ENCODE results near the gene TCHH.
"Not testable (repeated sequence)": the region's sequence is repeated elsewhere in the genome, so short reads cannot be mapped to it uniquely, and the experiment has no call there.

Gene TCHH

DNA sequence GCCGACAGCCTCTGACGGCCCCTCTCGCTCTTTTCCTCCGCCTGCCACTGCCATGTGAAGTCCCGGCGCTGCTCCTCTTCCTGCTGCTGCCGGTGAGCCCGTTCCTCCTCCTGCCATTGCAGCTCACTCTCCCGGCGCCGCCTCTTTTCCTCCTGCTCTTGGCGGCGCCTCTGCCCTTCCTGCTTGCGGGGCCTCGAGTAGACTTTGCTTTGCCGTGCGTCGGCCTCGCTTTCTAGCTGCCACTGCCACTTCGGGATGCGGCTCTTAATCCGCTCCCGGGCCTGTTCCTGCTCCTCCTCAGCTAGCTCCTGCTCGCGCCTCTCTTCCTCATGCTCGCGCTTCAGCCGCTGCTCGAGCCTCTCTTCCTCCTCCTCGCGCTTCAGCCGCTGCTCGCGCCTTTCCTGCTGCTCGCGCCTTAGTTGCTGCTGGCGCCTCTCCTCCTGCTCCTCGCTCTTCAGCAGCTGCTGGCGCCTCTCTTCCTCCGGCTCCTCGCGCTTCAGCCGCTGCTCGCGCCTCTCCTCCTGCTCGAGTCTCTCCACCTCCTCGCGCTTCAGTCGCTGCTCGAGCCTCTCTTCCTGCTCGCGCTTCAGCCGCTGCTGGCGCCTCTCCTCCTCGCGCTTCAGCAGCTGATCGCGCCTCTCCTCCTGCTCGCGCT, 4.3 kb downstream of the TCHH start:
- no peak for FAIRE-seq

DNA sequence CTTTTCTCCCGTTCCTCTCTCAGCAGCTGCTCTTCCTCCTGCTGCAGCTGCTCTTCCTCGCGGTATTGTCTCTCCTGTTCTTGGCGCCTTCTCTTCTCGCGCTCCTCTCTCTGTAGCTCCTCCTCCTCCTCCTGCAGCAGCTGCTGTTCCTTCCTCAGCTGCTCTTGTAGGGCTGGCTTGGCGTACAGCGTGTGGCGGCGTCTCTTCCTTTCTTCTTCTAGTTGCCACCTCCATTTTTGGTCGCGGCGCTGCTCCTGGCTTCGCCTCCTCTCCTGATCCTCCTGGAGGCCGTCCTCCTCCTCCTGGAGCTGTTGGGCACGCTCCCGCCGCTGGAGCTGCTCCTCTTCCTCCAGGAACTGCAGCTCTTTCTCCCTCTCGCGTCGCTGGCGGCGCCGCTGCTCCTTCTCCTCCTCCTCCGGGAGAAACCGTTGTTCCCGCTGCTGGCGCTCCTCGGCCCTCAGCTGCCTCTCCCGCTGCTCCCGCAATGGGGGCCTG, 4.8 kb downstream of the TCHH start:
- no peak for FAIRE-seq

DNA sequence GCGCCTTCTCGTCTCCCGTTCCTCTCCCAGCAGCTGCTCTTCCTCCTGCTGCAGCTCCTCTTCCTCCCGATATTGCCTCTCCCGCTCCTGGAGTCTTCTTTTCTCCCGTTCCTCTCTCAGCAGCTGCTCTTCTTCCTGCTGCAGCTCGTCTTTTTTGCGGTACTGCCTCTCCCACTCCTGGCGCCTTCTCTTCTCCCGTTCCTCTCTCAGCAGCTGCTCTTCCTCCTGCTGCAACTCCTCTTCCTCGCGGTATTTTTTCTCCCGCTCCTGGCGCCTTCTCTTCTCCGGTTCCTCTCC, 5.3 kb downstream of the TCHH start:
- no peak for FAIRE-seq

DNA sequence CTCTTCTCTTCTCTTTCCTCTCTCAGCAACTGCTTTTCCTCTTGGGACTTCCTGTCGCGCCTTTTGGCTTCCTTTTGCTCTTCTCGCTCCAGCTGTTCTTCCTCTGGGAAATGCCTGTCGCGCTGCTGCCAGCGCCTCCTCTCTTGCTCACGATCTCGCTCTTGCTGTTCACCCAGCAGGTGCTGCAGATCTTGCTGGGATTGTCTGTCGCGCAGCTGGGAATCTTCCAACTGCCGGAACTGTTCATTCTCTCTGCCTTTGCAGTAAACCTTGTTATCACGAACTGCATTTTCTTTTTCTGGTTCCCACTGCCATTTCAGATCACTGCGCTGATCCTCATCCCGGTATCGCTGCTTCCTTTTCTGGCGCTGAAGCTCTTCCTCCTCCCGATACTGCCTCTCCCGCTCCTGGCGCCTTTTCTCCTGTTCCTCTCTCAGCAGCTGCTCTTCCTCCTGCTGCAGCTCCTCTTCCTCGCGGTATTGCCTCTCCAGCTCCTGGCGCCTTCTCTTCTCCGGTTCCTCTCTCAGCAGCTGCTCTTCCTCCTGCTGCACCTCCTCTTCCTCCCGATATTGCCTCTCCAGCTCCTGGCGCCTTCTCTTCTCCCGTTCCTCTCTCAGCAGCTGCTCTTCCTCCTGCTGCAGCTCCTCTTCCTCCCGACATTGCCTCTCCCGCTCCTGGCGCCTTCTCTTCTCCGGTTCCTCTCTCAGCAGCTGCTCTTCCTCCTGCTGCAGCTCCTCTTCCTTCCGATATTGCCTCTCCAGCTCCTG, 5.8 kb downstream of the TCHH start:
- FAIRE-seq, result no peak

DNA sequence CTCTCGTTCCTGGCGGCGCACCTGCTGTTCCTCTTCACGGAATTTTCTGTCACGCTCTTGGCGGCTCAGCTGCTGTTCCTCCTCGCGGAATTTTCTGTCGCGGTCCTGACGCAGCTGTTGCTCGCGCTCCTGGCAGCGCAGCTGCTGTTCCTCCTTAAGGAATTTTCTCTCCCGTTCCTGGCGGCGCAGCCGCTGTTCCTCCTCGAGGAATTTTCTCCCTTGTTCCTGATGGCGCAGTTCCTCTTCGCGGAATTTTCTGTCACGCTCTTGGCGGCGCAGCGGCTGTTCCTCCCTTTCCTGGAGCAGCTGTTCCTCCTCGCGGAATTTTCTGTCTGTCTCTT, 6.4 kb downstream of the TCHH start:
- no peak for FAIRE-seq

DNA sequence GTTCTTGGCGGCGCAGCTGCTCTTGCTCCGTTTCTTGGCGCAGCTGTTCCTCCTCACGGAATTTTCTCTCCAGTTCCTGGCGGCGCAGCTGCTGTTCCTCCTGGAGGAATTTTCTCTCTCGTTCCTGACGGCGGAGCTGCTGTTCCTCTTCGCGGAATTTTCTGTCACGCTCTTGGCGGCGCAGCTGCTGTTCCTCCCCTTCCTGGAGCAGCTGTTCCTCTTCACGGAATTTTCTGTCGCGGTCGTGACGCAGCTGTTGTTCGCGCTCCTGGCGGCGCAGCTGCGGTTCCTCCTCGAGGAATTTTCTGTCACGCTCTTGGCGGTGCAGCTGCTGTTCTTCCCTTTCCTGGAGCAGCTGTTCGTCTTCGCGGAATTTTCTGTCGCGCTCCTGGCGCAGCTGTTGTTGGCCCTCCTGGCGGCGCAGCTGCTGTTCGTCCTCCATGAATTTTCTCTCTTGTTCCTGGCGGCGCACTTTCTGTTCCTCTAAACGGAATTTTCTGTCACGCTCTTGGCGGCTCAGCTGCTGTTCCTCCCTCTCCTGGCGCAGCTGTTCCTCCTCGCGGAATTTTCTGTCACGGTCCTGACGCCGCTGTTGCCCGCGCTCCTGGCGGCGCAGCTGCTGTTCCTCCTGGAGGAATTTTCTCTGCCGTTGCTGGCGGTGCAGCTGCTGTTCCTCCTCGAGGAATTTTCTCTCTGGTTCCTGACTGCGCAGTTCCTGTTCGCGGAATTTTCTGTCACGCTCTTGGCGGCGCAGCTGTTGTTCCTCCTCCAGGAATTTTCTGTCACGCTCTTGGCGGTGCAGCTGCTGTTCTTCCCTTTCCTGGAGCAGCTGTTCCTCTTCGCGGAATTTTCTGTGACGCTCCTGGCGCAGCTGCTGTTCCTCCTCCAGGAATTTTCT, 7.0 kb downstream of the TCHH start:
- FAIRE-seq, result no peak

DNA sequence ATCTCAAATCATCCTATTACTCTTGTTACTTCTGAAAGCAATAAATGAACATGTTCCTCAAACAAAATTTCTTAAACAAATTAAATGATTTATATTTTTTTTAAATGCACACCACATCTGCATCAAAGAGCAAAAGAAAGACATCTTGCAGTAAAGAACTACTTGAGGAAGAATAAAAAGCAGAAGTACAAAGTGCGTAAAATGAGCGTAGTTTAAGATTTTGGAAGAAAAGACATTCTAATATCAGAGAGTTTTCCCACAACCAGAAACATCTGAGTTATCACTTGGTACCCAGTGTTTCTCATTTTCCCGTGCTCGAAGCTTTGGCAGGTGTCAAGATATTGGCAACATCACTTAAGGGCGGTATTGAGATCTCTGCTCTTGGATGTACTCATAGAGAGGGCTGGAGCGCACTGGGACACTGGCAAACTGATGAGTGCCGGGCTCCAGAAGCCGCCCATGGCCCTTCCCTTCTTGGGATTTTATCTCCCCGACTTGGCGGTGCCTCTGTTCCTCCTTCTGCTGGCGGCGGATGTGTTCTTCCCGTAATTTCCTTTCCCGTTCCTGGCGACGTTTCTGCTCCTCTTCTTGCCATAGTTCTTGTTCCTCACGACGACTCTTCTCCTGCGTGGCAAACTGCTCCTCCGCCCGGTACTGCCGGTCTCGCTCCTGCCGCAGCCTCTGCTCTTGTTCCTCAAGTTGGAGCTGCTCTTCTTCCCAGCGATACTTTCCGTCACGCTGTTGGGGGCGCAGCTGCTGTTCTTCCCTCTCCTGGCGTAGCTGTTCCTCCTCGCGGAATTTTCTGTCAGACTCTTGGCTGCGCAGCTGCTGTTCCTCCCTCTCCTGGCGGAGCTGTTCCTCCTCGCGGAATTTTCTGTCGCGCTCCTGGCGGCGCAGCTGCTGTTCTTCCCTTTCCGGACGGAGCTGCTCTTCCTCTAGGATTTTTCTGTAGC, 7.9 kb downstream of the TCHH start:
- no peak for FAIRE-seq

DNA sequence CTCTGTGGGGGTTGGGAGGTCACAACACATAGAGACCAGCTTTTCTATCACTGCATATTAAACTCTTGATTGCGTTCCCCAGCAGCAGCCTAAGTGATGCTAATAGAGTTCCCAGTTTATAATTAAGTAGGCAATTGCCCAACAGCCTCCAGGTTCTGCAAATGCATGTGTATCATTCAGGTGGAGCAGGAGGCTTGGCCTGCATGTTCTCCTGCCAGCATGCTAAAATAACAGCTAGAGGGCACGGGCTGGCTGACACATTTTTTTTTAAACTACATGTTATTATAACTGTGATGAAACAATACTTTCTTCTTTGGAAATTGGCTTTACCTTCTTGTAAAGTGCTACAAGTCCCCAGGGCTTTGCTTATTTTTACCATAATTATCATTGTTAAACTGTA, 10.4 kb downstream of the TCHH start:
- no peak for FAIRE-seq

DNA sequence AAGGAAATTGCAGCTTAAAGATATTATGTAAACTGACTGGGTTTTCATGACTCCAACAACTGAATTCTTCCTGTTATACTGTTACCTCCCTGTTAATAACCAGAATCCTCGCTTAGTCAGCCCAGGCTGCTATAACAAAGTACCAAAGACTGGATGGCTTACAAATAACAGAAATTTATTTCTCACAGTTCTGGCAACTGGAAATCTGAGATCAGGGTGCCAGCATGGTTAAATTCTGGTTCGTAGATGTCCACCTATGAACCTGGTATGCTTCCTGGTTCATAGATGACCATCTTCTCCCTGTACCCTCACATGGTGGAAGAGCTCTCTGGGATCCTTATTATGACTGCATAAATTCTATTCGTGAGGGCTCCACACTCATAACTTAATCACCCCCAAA, 18.3 kb downstream of the TCHH start:
- FAIRE-seq, result no peak

DNA sequence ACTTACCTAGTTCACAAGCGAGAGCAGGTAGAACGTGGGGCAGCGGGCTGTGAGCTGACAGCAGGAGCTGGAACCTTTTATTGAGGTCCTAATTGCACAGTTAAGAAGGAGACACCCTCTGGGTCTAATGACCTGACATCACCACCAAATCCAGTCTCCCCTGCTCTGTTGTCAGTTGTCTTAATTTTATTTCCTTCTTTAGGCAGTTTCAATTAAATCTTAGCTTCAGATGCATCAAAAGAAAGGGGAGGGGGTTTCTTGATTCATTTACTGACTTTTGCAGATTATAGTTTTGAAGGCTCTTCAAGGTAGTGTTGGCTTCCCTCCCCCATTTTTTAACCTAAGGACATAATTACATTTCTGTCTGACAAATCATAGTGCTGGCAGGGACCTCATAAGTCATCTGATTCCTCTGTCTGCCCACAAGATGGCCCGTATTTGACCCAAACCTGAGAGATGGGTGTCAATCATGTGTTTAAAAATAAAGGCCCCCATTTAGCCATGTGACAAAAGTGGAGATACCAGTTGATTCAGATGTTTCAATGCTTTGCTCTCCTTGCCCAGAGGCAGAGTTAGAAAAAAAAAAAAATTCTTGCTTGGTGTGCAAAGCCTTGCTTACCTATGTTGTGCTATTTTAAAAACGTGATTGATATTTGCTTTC, 26.1 kb downstream of the TCHH start, which contains the start of gene TCHHL1:
TSS of gene TCHHL1 (minus strand) at position 51 of the 661 bp plus-strand sequence. CDS start 921 bp downstream, outside the sequence.
- FAIRE-seq, result no peak

DNA sequence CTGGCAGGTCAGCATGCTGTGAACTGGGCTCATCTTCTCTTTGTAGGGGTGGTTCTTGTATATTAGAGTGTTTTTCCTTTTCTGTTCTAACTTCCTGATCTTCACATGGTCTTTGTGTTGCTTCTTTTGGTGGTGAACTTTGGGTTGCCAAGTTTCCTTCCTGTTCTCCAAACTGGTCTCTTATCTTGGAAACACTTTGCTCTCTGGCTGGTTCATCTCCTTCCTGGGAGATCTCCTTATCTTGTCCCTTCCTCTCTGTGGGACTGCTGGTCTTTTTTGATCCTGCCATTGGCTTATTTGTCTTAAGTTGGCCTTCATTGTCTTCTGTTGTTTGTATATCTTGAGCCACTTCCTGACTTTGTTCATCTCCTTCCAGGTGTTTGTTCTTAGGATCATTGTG, 28.5 kb downstream of the TCHH start:
- FAIRE-seq, result no peak

DNA sequence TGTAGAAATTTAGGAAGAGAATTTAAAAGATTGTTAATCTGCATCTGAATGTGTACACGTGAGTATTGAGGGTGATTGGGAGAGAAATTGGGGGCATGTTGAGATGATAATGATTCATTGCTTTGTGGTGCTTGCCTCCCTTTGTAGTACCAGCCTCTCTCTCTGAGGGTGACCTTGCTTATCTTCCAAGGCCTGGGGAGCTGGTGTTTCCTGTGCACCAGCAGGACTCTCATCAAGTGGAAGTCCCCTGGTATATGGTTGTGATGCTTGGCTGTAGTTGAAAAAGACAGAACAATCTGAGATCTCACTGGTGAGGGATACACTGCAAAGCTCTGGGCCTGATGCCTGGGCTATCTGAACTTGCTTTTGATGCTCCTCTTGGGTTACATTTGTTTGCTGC, 30.4 kb downstream of the TCHH start:
- FAIRE-seq, result no peak

DNA sequence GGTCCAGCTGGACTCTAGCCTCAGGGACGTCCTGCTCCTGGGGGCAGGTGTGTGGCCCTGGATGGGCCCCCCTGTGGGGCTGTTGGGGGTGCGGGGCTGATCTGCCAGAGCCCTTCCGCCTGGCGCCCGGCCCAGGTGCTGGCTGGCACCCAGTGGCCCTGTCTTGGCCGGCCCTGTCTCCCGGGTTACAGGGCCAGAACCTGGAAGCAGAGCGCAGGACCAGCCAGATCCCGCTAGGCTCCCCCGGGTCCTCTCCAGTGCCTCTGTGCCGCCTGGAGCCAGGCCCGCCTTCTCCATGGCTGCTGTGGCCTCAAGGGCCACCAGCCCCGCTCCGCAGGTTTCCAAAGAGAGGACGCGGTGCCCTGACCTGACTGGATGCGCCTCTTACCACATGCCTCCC, 34.2 kb downstream of the TCHH start:
- not testable (repeated sequence) for FAIRE-seq

DNA sequence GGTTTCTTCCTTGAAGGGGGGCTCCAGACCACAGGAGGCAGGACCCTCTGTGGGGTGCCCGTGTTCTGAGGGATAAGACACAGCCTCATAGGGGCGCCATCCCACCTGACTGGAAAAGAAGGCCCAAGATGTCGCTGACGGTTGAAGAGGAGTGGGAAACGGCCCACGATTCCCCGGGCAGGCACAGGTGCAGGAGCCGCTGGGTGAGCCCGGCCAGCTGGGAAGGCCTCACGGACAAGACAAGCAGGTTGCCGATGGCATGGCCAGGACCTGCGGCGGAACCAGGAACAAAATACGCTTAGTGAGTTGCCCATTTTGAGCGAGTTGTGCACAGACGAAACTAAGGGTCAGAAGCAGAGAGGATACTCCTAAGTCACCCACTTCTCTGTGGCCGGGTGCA, 34.8 kb downstream of the TCHH start:
- not testable (repeated sequence) for FAIRE-seq

DNA sequence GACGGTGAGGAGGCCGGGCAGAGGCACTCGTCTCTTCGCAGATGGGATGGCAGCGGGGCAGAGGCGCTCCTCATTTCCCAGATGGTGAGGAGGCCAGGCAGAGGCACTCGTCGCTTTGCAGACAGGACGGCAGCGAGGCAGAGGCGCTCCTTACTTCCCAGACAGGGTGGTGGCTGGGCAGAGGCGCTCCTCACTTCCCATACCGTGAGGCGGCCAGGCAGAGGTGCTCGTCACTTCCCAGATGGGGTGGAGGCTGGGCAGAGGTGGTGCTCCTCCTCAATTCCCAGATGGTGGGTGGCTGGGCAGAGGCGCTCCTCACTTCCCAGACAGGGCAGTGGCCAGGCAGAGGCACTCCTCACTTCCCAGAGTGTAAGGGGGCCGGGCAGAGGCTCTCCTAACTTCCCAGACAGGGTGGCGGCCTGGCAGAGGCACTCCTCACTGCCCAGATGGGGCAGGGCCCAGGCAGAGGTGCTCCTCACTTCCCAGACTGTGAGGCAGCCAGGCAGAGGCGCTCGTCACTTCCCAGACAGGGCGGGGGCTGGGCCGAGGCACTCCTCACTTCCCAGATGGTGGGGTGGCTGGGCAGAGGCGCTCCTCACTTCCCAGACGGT, 36.3 kb downstream of the TCHH start:
- FAIRE-seq, result no peak

DNA sequence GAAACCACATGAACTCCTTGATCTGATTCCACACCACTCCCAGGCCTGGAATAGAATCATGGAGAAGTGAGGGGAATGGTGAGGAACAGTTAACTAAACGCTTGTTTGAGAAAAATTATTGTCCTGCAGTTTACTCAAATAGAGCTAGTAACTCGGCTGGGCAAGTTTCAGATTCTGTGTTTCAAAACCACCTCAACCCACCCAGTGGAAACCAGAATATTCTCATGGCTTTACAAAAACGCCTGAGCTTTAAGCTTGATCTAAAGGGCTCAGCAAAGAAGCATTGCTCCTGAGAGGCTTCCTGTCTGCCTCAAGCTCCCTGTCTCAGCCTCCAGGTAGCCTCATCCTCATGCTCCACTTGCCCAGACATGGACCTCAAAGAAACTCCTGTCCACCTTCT, 42.9 kb downstream of the TCHH start:
- no peak for FAIRE-seq

DNA sequence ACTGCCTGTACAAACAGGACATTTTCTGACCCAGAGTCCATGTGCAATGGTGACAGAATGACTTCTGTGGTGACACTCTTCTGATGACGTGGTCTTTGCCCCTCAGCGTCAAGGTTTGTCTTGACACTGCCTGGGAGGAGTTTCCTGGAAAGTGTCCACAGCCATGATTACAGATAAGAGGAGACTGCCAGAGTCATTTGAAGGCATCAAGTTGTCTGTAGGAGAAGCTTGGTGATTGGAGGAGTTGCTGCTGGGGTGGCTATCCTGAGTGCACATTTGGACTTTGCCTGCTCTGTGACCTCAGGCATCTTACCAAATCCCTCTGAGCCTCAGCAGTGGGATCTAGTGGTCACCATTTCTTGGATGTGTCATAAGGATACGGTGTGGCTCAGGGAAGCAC, 44.1 kb downstream of the TCHH start:
- no peak for FAIRE-seq

DNA sequence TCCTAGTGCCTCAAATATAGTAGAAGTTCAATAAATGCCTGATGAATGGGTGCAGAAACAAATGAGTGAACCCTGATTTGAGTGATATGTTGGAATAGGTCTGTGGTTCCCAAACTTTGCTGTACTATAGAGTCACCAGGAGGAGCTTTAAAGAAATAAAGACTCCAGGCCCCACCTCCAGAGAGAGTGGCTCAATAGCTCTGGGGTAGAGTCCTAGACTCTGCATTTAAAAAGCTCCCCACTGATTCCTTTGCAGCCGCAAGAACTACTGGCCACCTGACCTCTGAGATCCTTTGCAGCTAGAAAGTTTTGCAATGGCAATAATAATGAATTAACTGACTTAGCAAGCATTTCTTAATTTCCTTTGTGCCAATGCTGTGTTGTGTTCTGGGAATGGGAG, 47.3 kb downstream of the TCHH start:
- no peak for FAIRE-seq

DNA sequence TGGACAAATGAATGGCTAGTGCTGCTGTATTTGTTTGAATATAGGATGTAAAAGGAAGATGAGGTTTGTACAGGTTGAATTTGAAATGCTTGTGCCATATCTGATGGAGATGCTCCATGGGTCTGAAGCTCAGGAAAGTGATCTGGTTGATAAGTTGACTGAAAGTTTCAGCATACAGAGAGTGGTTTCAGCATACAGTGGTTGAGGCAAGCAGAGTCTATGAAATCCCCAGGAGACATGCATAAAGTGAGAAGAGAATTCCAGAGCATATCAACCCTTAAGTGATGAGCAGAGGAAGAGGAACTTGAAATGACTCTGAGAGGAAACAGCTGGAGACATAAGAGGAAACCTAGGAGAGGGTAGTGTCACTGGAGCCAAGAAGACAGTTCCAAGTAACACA, 48.1 kb downstream of the TCHH start:
- no peak for FAIRE-seq

DNA sequence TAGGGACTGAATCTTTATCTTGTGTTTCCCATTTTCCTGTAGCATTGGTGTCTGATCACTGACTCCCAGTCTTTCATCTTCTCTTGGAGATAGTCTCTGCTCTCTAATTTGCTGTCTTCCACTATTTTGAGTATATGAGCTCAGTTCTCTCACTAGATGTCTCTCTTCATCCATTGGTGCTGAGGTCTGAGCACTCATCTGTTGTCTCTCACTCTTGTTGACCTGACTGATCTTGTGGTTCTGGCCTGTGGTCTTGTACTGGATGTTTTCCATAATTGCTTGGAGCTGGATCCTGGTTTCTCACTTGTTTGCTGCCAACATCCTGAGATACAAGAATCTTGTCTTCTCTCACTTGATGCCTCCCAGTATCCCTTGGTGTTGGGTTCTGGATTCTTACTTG, 53.3 kb downstream of the TCHH start:
- no peak for FAIRE-seq

Data from colon (tissue), 2 donors.